Breast epithelium (tissue), 3 donors: ENCODE results near the gene TACR2.

Experiments used
- POLR2A ChIP-seq: fragments of 450-650 bp; IDR thresholded peaks from one replicate; pipeline ENCODE4 v1.6.1; 2016; ENCODE audit warnings: antibody characterized with exemption, mild to moderate bottlenecking, moderate library complexity
- POLR2AphosphoS5 ChIP-seq, 3 donors: sonication (generic); formaldehyde crosslinking; IDR thresholded peaks; one replicate each; pipeline ENCODE4 v1.6.1; 2017; ENCODE audit warnings: antibody characterized with exemption in 3 of 3
- TF ChIP-seq, protein P1 (sequence below), 3 donors: fragments of 450-650 bp; IDR thresholded peaks; one replicate each; pipeline ENCODE4 v1.5.1; 2016 to 2017; ENCODE audit warnings: antibody characterized with exemption in 3 of 3, mild to moderate bottlenecking in 3 of 3, moderate library complexity in 3 of 3

DNA sequence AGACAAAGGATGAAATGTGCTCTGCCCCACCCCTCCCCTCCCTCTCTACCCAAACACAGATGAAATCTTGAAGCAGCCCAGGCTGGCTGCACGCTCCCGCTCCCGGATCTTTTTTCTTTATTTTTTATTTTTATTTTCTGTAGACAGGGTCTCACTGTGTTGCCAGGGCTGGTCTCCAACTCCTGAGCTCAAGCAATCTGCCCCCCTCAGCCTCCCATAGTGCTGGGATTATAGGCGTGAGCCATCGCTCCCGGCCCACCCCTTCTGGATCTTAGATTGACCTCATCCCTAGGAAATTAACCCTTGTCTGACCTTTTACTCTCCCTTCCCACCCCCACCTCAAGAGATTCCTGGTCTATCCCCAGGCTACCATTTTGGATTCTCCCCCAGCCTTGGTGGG is 14.3 kb downstream of the TACR2 start:
- TF ChIP-seq, protein P1, sequence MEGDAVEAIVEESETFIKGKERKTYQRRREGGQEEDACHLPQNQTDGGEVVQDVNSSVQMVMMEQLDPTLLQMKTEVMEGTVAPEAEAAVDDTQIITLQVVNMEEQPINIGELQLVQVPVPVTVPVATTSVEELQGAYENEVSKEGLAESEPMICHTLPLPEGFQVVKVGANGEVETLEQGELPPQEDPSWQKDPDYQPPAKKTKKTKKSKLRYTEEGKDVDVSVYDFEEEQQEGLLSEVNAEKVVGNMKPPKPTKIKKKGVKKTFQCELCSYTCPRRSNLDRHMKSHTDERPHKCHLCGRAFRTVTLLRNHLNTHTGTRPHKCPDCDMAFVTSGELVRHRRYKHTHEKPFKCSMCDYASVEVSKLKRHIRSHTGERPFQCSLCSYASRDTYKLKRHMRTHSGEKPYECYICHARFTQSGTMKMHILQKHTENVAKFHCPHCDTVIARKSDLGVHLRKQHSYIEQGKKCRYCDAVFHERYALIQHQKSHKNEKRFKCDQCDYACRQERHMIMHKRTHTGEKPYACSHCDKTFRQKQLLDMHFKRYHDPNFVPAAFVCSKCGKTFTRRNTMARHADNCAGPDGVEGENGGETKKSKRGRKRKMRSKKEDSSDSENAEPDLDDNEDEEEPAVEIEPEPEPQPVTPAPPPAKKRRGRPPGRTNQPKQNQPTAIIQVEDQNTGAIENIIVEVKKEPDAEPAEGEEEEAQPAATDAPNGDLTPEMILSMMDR (IDR thresholded peaks at IDR 0.05), result no peak
- TF ChIP-seq POLR2A (no peak), POLR2AphosphoS5 (IDR thresholded peaks at IDR 0.05) (no peak)
